Measurements from ENCODE around the gene MSANTD1. TPM values are rescaled to one million over a fixed set of nuclear protein-coding genes. Genes with fewer than 3 reads are reported as not detected.

The MSANTD1 gene
- total RNA-seq, 1 donor from 2014 or later, result 1.6 TPM

- no peaks in the 10 kb centered on the region for H3K4me1 Mint-ChIP-seq (ENCODE audit: low read depth, unreplicated experiment)
- TF ChIP-seq CTCF (IDR thresholded peaks at IDR 0.05; ENCODE audit: insufficient read depth, low read depth, low read length) (no peak), EZH2 (IDR thresholded peaks at IDR 0.05; ENCODE audit: insufficient read depth, low read length) (no peak)
- H3K4me3 ChIP-seq (ENCODE audit: insufficient read depth, low read depth, low read length), result no peak overlapping the region
- H4K20me1 ChIP-seq (ENCODE audit: insufficient read depth, low read length), result no peaks in the 10 kb centered on the region
- no peak overlapping the region for H3K4me2 ChIP-seq (ENCODE audit: low read length)
- H3K9me3 Mint-ChIP-seq (ENCODE audit: unreplicated experiment), result no peaks in the 10 kb centered on the region
- FAIRE-seq (no peak), DNase-seq (ENCODE audit: low read depth) (no peak)
- H3K27me3 Mint-ChIP-seq (ENCODE audit: low read depth, unreplicated experiment), result no peaks in the 10 kb centered on the region
- H3K36me3 Mint-ChIP-seq (ENCODE audit: low read depth, unreplicated experiment), result peaks cover 8% of the 10 kb centered on the region
- H3K4me3 Mint-ChIP-seq (ENCODE audit: unreplicated experiment), result no peak overlapping the region
- H3K27ac Mint-ChIP-seq (ENCODE audit: unreplicated experiment), result no peak overlapping the region
- H2AFZ ChIP-seq (ENCODE audit: low read depth, low read length), result no peak overlapping the region
- H3K27ac ChIP-seq (ENCODE audit: low read depth, low read length), result no peak overlapping the region
- H3K9ac ChIP-seq (ENCODE audit: low read length), result no peak overlapping the region
- H3K36me3 ChIP-seq (ENCODE audit: insufficient read depth, low read length), result no peaks in the 10 kb centered on the region
- no peaks in the 10 kb centered on the region for H3K9me3 ChIP-seq (ENCODE audit: insufficient read depth, low read depth, low read length)
- H3K4me1 ChIP-seq (ENCODE audit: insufficient read depth, low read length), result no peaks in the 10 kb centered on the region
- no peaks in the 10 kb centered on the region for H3K79me2 ChIP-seq (ENCODE audit: insufficient read depth, low read length)
- no peaks in the 10 kb centered on the region for H3K27me3 ChIP-seq (ENCODE audit: insufficient read depth, low read length)
These were observed 2.9 kb downstream of the MSANTD1 start for GRCh38 chr4:3251691-3252479.

- Histone ChIP-seq H3K9ac (ENCODE audit: low read length) (no peak overlapping the region), H3K36me3 (ENCODE audit: insufficient read depth, low read length) (no peaks in the 10 kb centered on the region), H3K27ac (ENCODE audit: low read depth, low read length) (no peak overlapping the region), H3K9me3 (ENCODE audit: insufficient read depth, low read depth, low read length) (no peaks in the 10 kb centered on the region), H3K4me1 (ENCODE audit: insufficient read depth, low read length) (no peaks in the 10 kb centered on the region), H3K4me2 (ENCODE audit: low read length) (no peak overlapping the region), H3K79me2 (ENCODE audit: insufficient read depth, low read length) (no peaks in the 10 kb centered on the region), H4K20me1 (ENCODE audit: insufficient read depth, low read length) (no peaks in the 10 kb centered on the region), H3K4me3 (ENCODE audit: insufficient read depth, low read depth, low read length) (no peak overlapping the region), H2AFZ (ENCODE audit: low read depth, low read length) (no peak overlapping the region), H3K27me3 (ENCODE audit: insufficient read depth, low read length) (no peaks in the 10 kb centered on the region)
- Mint-ChIP-seq H3K9me3 (ENCODE audit: unreplicated experiment) (no peaks in the 10 kb centered on the region), H3K27me3 (ENCODE audit: low read depth, unreplicated experiment) (no peaks in the 10 kb centered on the region), H3K36me3 (ENCODE audit: low read depth, unreplicated experiment) (peaks cover 8% of the 10 kb centered on the region), H3K4me1 (ENCODE audit: low read depth, unreplicated experiment) (no peaks in the 10 kb centered on the region), H3K27ac (ENCODE audit: unreplicated experiment) (no peak overlapping the region), H3K4me3 (ENCODE audit: unreplicated experiment) (no peak overlapping the region)
- no peak for FAIRE-seq
- no peak for TF ChIP-seq CTCF (IDR thresholded peaks at IDR 0.05; ENCODE audit: insufficient read depth, low read depth, low read length)
- TF ChIP-seq EZH2 (IDR thresholded peaks at IDR 0.05; ENCODE audit: insufficient read depth, low read length), result no peak
- DNase-seq (ENCODE audit: low read depth), result no peak
These were observed 3.5 kb downstream of the MSANTD1 start for GRCh38 chr4:3252480-3252828.
